ENCODE measurements around the gene RPGR.

The RPGR gene

DNA sequence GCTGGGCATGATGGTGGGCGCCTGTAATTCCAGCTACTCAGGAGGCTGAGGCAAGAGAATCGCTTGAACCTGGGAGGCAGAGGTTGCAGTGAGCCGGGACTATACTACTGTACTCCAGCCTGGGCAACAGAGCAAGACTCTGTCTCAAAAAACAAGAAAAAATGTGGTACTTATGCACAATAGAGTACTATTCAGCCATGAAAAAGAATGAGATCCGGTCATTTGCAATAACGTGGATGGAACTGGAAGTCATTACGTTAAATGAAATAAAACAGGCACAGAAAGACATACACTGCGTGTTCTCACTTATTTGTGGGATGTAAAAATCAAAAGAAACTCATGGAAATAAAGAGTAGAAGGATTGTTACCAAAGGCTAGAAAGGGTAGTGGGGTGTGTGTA is 12.1 kb downstream of the RPGR start:
- H3K9me3 ChIP-seq (ENCODE audit: control insufficient read depth, low read length), result no peaks in the 10 kb centered on the region
- peaks cover 2% of the 10 kb centered on the region for H3K4me1 ChIP-seq (ENCODE audit: control insufficient read depth, insufficient read depth, low read depth, low read length)
- H3K18ac ChIP-seq (ENCODE audit: low read depth in 1 of 2, low read length in 2 of 2), result no peak overlapping the region
- H2BK120ac ChIP-seq (ENCODE audit: low read depth, low read length), result no peak overlapping the region
- H3K4ac ChIP-seq (ENCODE audit: low read depth in 1 of 2, low read length in 2 of 2), result no peak overlapping the region
- no peak overlapping the region for H4K8ac ChIP-seq (ENCODE audit: low read length)
- H2BK15ac ChIP-seq (ENCODE audit: low read depth, poor library complexity, severe bottlenecking), result no peak overlapping the region
- no peak overlapping the region for H2BK5ac ChIP-seq (ENCODE audit: low read depth, low read length, poor library complexity, severe bottlenecking)
- H3K4me3 ChIP-seq (ENCODE audit: insufficient read depth in 1 of 2, low read depth in 1 of 2, low read length in 2 of 2), result no peak overlapping the region
- H2BK12ac ChIP-seq (ENCODE audit: low read length in 2 of 2), result no peak overlapping the region
- no peak overlapping the region for H3K14ac ChIP-seq (ENCODE audit: low read length in 2 of 2)
- no peak overlapping the region for H2AFZ ChIP-seq (ENCODE audit: low read depth, low read length)
- H3K23ac ChIP-seq (ENCODE audit: low read length in 2 of 2), result no peak overlapping the region
- peaks cover 0 to 6% of the 10 kb centered on the region in 2 experiments for H3K27me3 ChIP-seq (ENCODE audit: control insufficient read depth in 1 of 2, insufficient read depth in 1 of 2, low read length in 2 of 2)
- no peak overlapping the region for H3K9ac ChIP-seq (ENCODE audit: low read length)
- H2AK5ac ChIP-seq (ENCODE audit: low read length, severe bottlenecking), result no peak overlapping the region
- H3K36me3 ChIP-seq (ENCODE audit: control insufficient read depth in 1 of 2, insufficient read depth in 2 of 2, low read depth in 1 of 2, low read length in 2 of 2), result peaks cover 0 to 5% of the 10 kb centered on the region in 2 experiments
- H3K4me2 ChIP-seq (ENCODE audit: low read length, poor library complexity, severe bottlenecking), result no peak overlapping the region
- H3K79me1 ChIP-seq (replicated peaks; ENCODE audit: low read length, poor library complexity, severe bottlenecking), result no peaks in the 10 kb centered on the region
- H4K91ac ChIP-seq (ENCODE audit: low read length), result no peak overlapping the region
- no peak overlapping the region for H3K27ac ChIP-seq (ENCODE audit: low read length, poor library complexity, severe bottlenecking)
- WGBS, result over 99% methylated on average over 6 of the region's 7 CpGs
- no peak for DNase-seq

DNA sequence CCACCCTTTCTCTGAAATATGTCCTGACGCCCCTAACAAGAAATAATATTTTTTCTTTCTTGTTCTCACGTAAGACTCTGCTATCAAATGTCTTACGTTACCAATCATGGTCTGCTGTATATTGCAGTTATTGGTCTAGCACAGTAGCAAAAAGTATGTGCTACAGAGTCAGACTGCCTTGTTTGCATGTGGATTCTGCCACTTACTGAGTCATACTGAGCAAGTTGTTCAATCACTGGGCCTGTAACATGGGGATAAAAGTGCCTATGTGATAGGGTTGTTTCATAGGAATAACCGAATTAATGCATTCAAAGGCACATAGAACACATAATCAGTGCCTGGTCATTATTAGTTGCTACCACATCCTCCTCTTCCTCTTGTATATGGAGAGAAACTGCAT is 14.1 kb downstream of the RPGR start:
- DNase-seq, result peak; percentile 12
- no peak overlapping the region for H3K4ac ChIP-seq (ENCODE audit: low read depth in 1 of 2, low read length in 2 of 2)
- no peaks in the 10 kb centered on the region for H3K79me1 ChIP-seq (replicated peaks; ENCODE audit: low read length, poor library complexity, severe bottlenecking)
- no peak overlapping the region for H2AK5ac ChIP-seq (ENCODE audit: low read length, severe bottlenecking)
- H3K9me3 ChIP-seq (ENCODE audit: control insufficient read depth, low read length), result no peaks in the 10 kb centered on the region
- no peak overlapping the region for H3K9ac ChIP-seq (ENCODE audit: low read length)
- H3K4me2 ChIP-seq (ENCODE audit: low read length, poor library complexity, severe bottlenecking), result no peak overlapping the region
- no peak overlapping the region for H3K4me3 ChIP-seq (ENCODE audit: insufficient read depth in 1 of 2, low read depth in 1 of 2, low read length in 2 of 2)
- H4K8ac ChIP-seq (ENCODE audit: low read length), result no peak overlapping the region
- H3K27ac ChIP-seq (ENCODE audit: low read length, poor library complexity, severe bottlenecking), result peak overlapping the region; percentile 26
- no peak overlapping the region for H2BK15ac ChIP-seq (ENCODE audit: low read depth, poor library complexity, severe bottlenecking)
- 92% methylated on average over 2 of the region's 4 CpGs for WGBS
- no peak overlapping the region for H2BK12ac ChIP-seq (ENCODE audit: low read length in 2 of 2)
- peaks cover 2% of the 10 kb centered on the region for H3K4me1 ChIP-seq (ENCODE audit: control insufficient read depth, insufficient read depth, low read depth, low read length)
- no peak overlapping the region for H3K18ac ChIP-seq (ENCODE audit: low read depth in 1 of 2, low read length in 2 of 2)
- H3K36me3 ChIP-seq (ENCODE audit: control insufficient read depth in 1 of 2, insufficient read depth in 2 of 2, low read depth in 1 of 2, low read length in 2 of 2), result peaks cover 0 to 8% of the 10 kb centered on the region in 2 experiments
- no peak overlapping the region for H2BK120ac ChIP-seq (ENCODE audit: low read depth, low read length)
- H3K27me3 ChIP-seq (ENCODE audit: control insufficient read depth in 1 of 2, insufficient read depth in 1 of 2, low read length in 2 of 2), result peaks cover 0 to 6% of the 10 kb centered on the region in 2 experiments
- no peak overlapping the region for H2AFZ ChIP-seq (ENCODE audit: low read depth, low read length)
- H4K91ac ChIP-seq (ENCODE audit: low read length), result no peak overlapping the region
- H2BK5ac ChIP-seq (ENCODE audit: low read depth, low read length, poor library complexity, severe bottlenecking), result no peak overlapping the region
- H3K14ac ChIP-seq (ENCODE audit: low read length in 2 of 2), result no peak overlapping the region
- no peak overlapping the region for H3K23ac ChIP-seq (ENCODE audit: low read length in 2 of 2)

GRCh38 chrX:38312436-38312835 is 14.9 kb downstream of the RPGR start:
- H3K9me3 ChIP-seq (ENCODE audit: control insufficient read depth, low read length), result no peaks in the 10 kb centered on the region
- H2BK15ac ChIP-seq (ENCODE audit: low read depth, poor library complexity, severe bottlenecking), result no peak overlapping the region
- no peak overlapping the region for H2AK5ac ChIP-seq (ENCODE audit: low read length, severe bottlenecking)
- peak; percentile 71 for DNase-seq
- H3K4me3 ChIP-seq (ENCODE audit: insufficient read depth in 1 of 2, low read depth in 1 of 2, low read length in 2 of 2), result no peak overlapping the region
- H3K14ac ChIP-seq (ENCODE audit: low read length in 2 of 2), result no peak overlapping the region
- H2BK12ac ChIP-seq (ENCODE audit: low read length in 2 of 2), result no peak overlapping the region
- H3K4me2 ChIP-seq (ENCODE audit: low read length, poor library complexity, severe bottlenecking), result no peak overlapping the region
- peaks cover 2% of the 10 kb centered on the region for H3K4me1 ChIP-seq (ENCODE audit: control insufficient read depth, insufficient read depth, low read depth, low read length)
- no peak overlapping the region for H4K8ac ChIP-seq (ENCODE audit: low read length)
- peak overlapping the region; percentile 29 for H3K27ac ChIP-seq (ENCODE audit: low read length, poor library complexity, severe bottlenecking)
- H3K18ac ChIP-seq (ENCODE audit: low read depth in 1 of 2, low read length in 2 of 2), result no peak overlapping the region
- peaks cover 0 to 8% of the 10 kb centered on the region in 2 experiments for H3K36me3 ChIP-seq (ENCODE audit: control insufficient read depth in 1 of 2, insufficient read depth in 2 of 2, low read depth in 1 of 2, low read length in 2 of 2)
- no peak overlapping the region for H4K91ac ChIP-seq (ENCODE audit: low read length)
- peaks cover 0 to 6% of the 10 kb centered on the region in 2 experiments for H3K27me3 ChIP-seq (ENCODE audit: control insufficient read depth in 1 of 2, insufficient read depth in 1 of 2, low read length in 2 of 2)
- H2AFZ ChIP-seq (ENCODE audit: low read depth, low read length), result no peak overlapping the region
- H3K79me1 ChIP-seq (replicated peaks; ENCODE audit: low read length, poor library complexity, severe bottlenecking), result no peaks in the 10 kb centered on the region
- H3K4ac ChIP-seq (ENCODE audit: low read depth in 1 of 2, low read length in 2 of 2), result no peak overlapping the region
- H3K9ac ChIP-seq (ENCODE audit: low read length), result no peak overlapping the region
- 60% methylated on average over 3 of the region's 4 CpGs for WGBS
- no peak overlapping the region for H3K23ac ChIP-seq (ENCODE audit: low read length in 2 of 2)
- no peak overlapping the region for H2BK5ac ChIP-seq (ENCODE audit: low read depth, low read length, poor library complexity, severe bottlenecking)
- H2BK120ac ChIP-seq (ENCODE audit: low read depth, low read length), result no peak overlapping the region

GRCh38 chrX:38311743-38312142 is 15.6 kb downstream of the RPGR start:
- H2BK5ac ChIP-seq (ENCODE audit: low read depth, low read length, poor library complexity, severe bottlenecking), result no peak overlapping the region
- H3K79me1 ChIP-seq (replicated peaks; ENCODE audit: low read length, poor library complexity, severe bottlenecking), result no peaks in the 10 kb centered on the region
- DNase-seq, result peak; percentile 13
- no peak overlapping the region for H3K9ac ChIP-seq (ENCODE audit: low read length)
- no peak overlapping the region for H3K23ac ChIP-seq (ENCODE audit: low read length in 2 of 2)
- H2AFZ ChIP-seq (ENCODE audit: low read depth, low read length), result no peak overlapping the region
- H3K18ac ChIP-seq (ENCODE audit: low read depth in 1 of 2, low read length in 2 of 2), result no peak overlapping the region
- H3K4me2 ChIP-seq (ENCODE audit: low read length, poor library complexity, severe bottlenecking), result no peak overlapping the region
- H3K36me3 ChIP-seq (ENCODE audit: control insufficient read depth in 1 of 2, insufficient read depth in 2 of 2, low read depth in 1 of 2, low read length in 2 of 2), result peaks cover 0 to 8% of the 10 kb centered on the region in 2 experiments
- H3K14ac ChIP-seq (ENCODE audit: low read length in 2 of 2), result no peak overlapping the region
- no peak overlapping the region for H2BK120ac ChIP-seq (ENCODE audit: low read depth, low read length)
- peaks cover 2% of the 10 kb centered on the region for H3K4me1 ChIP-seq (ENCODE audit: control insufficient read depth, insufficient read depth, low read depth, low read length)
- no peaks in the 10 kb centered on the region for H3K9me3 ChIP-seq (ENCODE audit: control insufficient read depth, low read length)
- no peak overlapping the region for H3K4me3 ChIP-seq (ENCODE audit: insufficient read depth in 1 of 2, low read depth in 1 of 2, low read length in 2 of 2)
- WGBS, result no CpG with 5 or more reads among the region's 2 CpGs
- H4K91ac ChIP-seq (ENCODE audit: low read length), result no peak overlapping the region
- H3K27ac ChIP-seq (ENCODE audit: low read length, poor library complexity, severe bottlenecking), result peak overlapping the region; percentile 29
- no peak overlapping the region for H3K4ac ChIP-seq (ENCODE audit: low read depth in 1 of 2, low read length in 2 of 2)
- peaks cover 0 to 6% of the 10 kb centered on the region in 2 experiments for H3K27me3 ChIP-seq (ENCODE audit: control insufficient read depth in 1 of 2, insufficient read depth in 1 of 2, low read length in 2 of 2)
- H2BK15ac ChIP-seq (ENCODE audit: low read depth, poor library complexity, severe bottlenecking), result no peak overlapping the region
- H2BK12ac ChIP-seq (ENCODE audit: low read length in 2 of 2), result no peak overlapping the region
- H4K8ac ChIP-seq (ENCODE audit: low read length), result no peak overlapping the region
- H2AK5ac ChIP-seq (ENCODE audit: low read length, severe bottlenecking), result no peak overlapping the region
